GM12878 (cell line): ENCODE measurements around the gene PC. TPM values are rescaled to one million over a fixed set of nuclear protein-coding genes. Genes with fewer than 3 reads are reported as not detected.

Source experiments
- ATAC-seq: fragments of 200-7000 bp; cut with Tn5 transposase; 3 replicates; pipeline ENCODE4 v1.9.1; 2020; ENCODE audit warnings: mild to moderate bottlenecking, moderate library complexity
- BruUV-seq: library from RNA; stranded (reverse); fragments of 400-500 nt; replicated peaks from 2 replicates; lab custom pipeline; 2021; lab: Mats Ljungman, UMichigan
- CTCF ChIA-PET: fragments of 300-600 bp; sonication (Branson Sonifier 250); formaldehyde crosslinking; extraction: SDS; loops from one replicate; lab custom pipeline; 2021; ENCODE audit warnings: inconsistent platforms; lab: Yijun Ruan, JAX
- POLR2A ChIA-PET: fragments of 350-600 bp; formaldehyde crosslinking; extraction: SDS; loops from one replicate; lab custom pipeline; 2021; ENCODE audit warnings: inconsistent platforms; lab: Charles Lee
- RAD21 ChIA-PET: fragments of 300-600 bp; sonication (Branson Sonifier 250); formaldehyde crosslinking; loops from one replicate; lab custom pipeline; 2023; ENCODE audit warnings: antibody characterized with exemption; ENCODE audit not compliant: unreplicated experiment; lab: Charles Lee
- SMC1A ChIA-PET: fragments of 300-600 bp; sonication (Branson Sonifier 250); formaldehyde crosslinking; loops from one replicate; lab custom pipeline; 2023; ENCODE audit not compliant: unreplicated experiment, uncharacterized antibody; lab: Charles Lee
- DNase-seq: peaks from one replicate; pipeline ENCODE4 v3.0.0-alpha.2; 2011; ENCODE audit warnings: low read depth, low spot score
- FAIRE-seq: peaks from 3 replicates; lab custom pipeline; 2011; peaks lifted over from hg19 to GRCh38; lab: Jason Lieb, UNC
- H2AFZ ChIP-seq: 2 replicates; pipeline ENCODE4 v1.6.0; 2011; ENCODE audit warnings: low read depth, low read length, control low read depth; ENCODE audit not compliant: control insufficient read depth
- H3K27ac ChIP-seq: 2 replicates; pipeline ENCODE4 v1.5.1; 2011; ENCODE audit warnings: control low read depth; ENCODE audit not compliant: control insufficient read depth, insufficient read depth
- H3K27me3 ChIP-seq, 2 experiments: replicated peaks in 1 of 2; 2 replicates each; pipeline versions ENCODE4 v1.6.0 to v1.6.1; 2011; ENCODE audit warnings: low read length in 1 of 2; ENCODE audit not compliant: control insufficient read depth in 2 of 2, insufficient read depth in 2 of 2
- H3K36me3 ChIP-seq, 2 experiments: 2 replicates each; pipeline ENCODE4 v1.5.1; 2011; ENCODE audit warnings: low read length in 1 of 2; ENCODE audit not compliant: control insufficient read depth in 2 of 2, insufficient read depth in 2 of 2
- H3K4me1 ChIP-seq: 2 replicates; pipeline ENCODE4 v1.6.1; 2011; ENCODE audit warnings: mild to moderate bottlenecking, low read length, moderate library complexity, mixed read lengths; ENCODE audit not compliant: control insufficient read depth, insufficient read depth
- H3K4me2 ChIP-seq: 2 replicates; pipeline ENCODE4 v1.6.0; 2011; ENCODE audit warnings: control low read depth; ENCODE audit not compliant: control insufficient read depth, insufficient read depth
- H3K4me3 ChIP-seq: fragments of 200-600 bp; sonication (generic); 2 replicates; pipeline ENCODE4 v1.5.1; 2016
- H3K79me2 ChIP-seq: 2 replicates; pipeline ENCODE4 v1.6.0; 2011; ENCODE audit warnings: low read length; ENCODE audit not compliant: control insufficient read depth, insufficient read depth
- H3K9ac ChIP-seq: 2 replicates; pipeline ENCODE4 v1.8.0; 2011; ENCODE audit warnings: low read length, control low read depth, mixed read lengths; ENCODE audit not compliant: control insufficient read depth, insufficient read depth
- H3K9me3 ChIP-seq: replicated peaks from 3 replicates; pipeline ENCODE4 v1.5.1; 2011; ENCODE audit warnings: mild to moderate bottlenecking, low read length; ENCODE audit not compliant: control insufficient read depth, insufficient read depth
- H4K20me1 ChIP-seq: 2 replicates; pipeline ENCODE4 v1.6.0; 2011; ENCODE audit not compliant: control insufficient read depth, insufficient read depth
- BACH1 ChIP-seq: fragments of 450-650 bp; IDR thresholded peaks from 2 replicates; pipeline ENCODE4 v1.6.1; 2017; ENCODE audit warnings: mild to moderate bottlenecking, borderline replicate concordance
- BHLHE40 ChIP-seq, 2 experiments: fragments of 450-650 bp in 1 of 2; IDR thresholded peaks; 2 replicates each; pipeline ENCODE4 v1.6.1; 2011 to 2017; ENCODE audit warnings: low read depth in 2 of 2, borderline replicate concordance in 1 of 2, improper control_type of control experiment in 1 of 2, low read length in 1 of 2, mild to moderate bottlenecking in 1 of 2
- EED ChIP-seq: sonication (generic); IDR thresholded peaks from 2 replicates; pipeline ENCODE4 v1.6.1; 2016; ENCODE audit warnings: antibody characterized with exemption, low read depth
- EZH2 ChIP-seq: IDR thresholded peaks from 2 replicates; pipeline ENCODE4 v1.6.1; 2012; ENCODE audit warnings: low read depth, mild to moderate bottlenecking, control low read depth, inconsistent platforms, low read length, borderline replicate concordance; ENCODE audit not compliant: control insufficient read depth
- GABPA ChIP-seq: IDR thresholded peaks from 2 replicates; pipeline ENCODE4 v1.6.1; 2014; ENCODE audit warnings: antibody characterized with exemption, low read depth, mild to moderate bottlenecking, inconsistent platforms
- HDAC2 ChIP-seq: fragments of 200-600 bp; sonication (generic); IDR thresholded peaks from 2 replicates; pipeline ENCODE4 v1.6.1; 2017
- HDAC6 ChIP-seq: fragments of 200-600 bp; sonication (generic); IDR thresholded peaks from one replicate; pipeline ENCODE4 v1.8.0; 2017; ENCODE audit warnings: antibody characterized with exemption; ENCODE audit not compliant: unreplicated experiment
- HDGF ChIP-seq: fragments of 450-650 bp; IDR thresholded peaks from 2 replicates; pipeline ENCODE4 v1.6.1; 2016; ENCODE audit warnings: antibody characterized with exemption
- IKZF1 ChIP-seq: fragments of 450-650 bp; conservative IDR thresholded peaks from 2 replicates; pipeline ENCODE4 v1.6.1; 2017; ENCODE audit warnings: antibody characterized with exemption, mild to moderate bottlenecking
- IKZF2 ChIP-seq, 2 experiments: fragments of 450-650 bp; IDR thresholded peaks; 2 replicates each; pipeline ENCODE4 v1.6.1; 2017; ENCODE audit warnings: mild to moderate bottlenecking in 2 of 2, moderate library complexity in 2 of 2
- KAT2A ChIP-seq: conservative IDR thresholded peaks from 2 replicates; pipeline ENCODE4 v1.6.1; 2011; ENCODE audit warnings: low read depth, low read length; ENCODE audit not compliant: control insufficient read depth
- MEF2B ChIP-seq: fragments of 450-650 bp; IDR thresholded peaks from 2 replicates; pipeline ENCODE4 v1.6.1; 2018; ENCODE audit warnings: mild to moderate bottlenecking, moderate library complexity; ENCODE audit not compliant: partially characterized antibody, poor library complexity, severe bottlenecking
- NFXL1 ChIP-seq: fragments of 450-650 bp; IDR thresholded peaks from 2 replicates; pipeline ENCODE4 v1.6.1; 2017; ENCODE audit warnings: antibody characterized with exemption, mild to moderate bottlenecking, borderline replicate concordance
- RCOR1 ChIP-seq: conservative IDR thresholded peaks from 2 replicates; pipeline ENCODE4 v1.6.1; 2012; ENCODE audit warnings: low read depth, low read length, improper control_type of control experiment
- SMARCA5 ChIP-seq: fragments of 450-650 bp; IDR thresholded peaks from 2 replicates; pipeline ENCODE4 v1.6.1; 2017; ENCODE audit warnings: mild to moderate bottlenecking
- STAT3 ChIP-seq: IDR thresholded peaks from 2 replicates; pipeline ENCODE4 v1.6.1; 2011; ENCODE audit warnings: low read depth, low read length, improper control_type of control experiment
- TAF1 ChIP-seq: IDR thresholded peaks from 2 replicates; pipeline ENCODE4 v1.6.1; 2011; ENCODE audit warnings: mild to moderate bottlenecking, low read depth, low read length, borderline replicate concordance
- ZNF217 ChIP-seq: fragments of 450-650 bp; IDR thresholded peaks from 2 replicates; pipeline ENCODE4 v1.6.1; 2017; ENCODE audit warnings: antibody characterized with exemption, mild to moderate bottlenecking
- ZNF622 ChIP-seq: fragments of 450-650 bp; IDR thresholded peaks from 2 replicates; pipeline ENCODE4 v1.6.1; 2017; ENCODE audit warnings: mild to moderate bottlenecking, inconsistent platforms
- WGBS: methylation state at CpG from one replicate; pipeline ENCODE4 v1.1.6; 2016; ENCODE audit warnings: low lambda C conversion rate; ENCODE audit not compliant: insufficient replicate concordance, insufficient coverage; ENCODE audit errors: missing lambda C conversion rate; 5-methylcytosine and 5-hydroxymethylcytosine counted together
- in situ Hi-C: fragments of 300-500 bp; cut with MboI; formaldehyde crosslinking; loops from 9 replicates; pipeline ENCODE4 v1.14.3; 2018; ENCODE audit warnings: mixed read lengths
- intact Hi-C: fragments of 100-400 bp; cut with micrococcal nuclease; formaldehyde crosslinking; loops from one replicate; pipeline ENCODE4 v1.14.2; 2022; ENCODE audit not compliant: unreplicated experiment
- polyA plus RNA-seq, 11 experiments: library from polyadenylated mRNA; depleted of rRNA in 4 of 11; unstranded in 6 of 11; stranded (reverse) in 5 of 11; fragments of >200 nt; fragmentation: Nextera tagmentation in 4 of 11; fragmentation: Illumina TruSeq in 1 of 11; extraction: Ambion mirVana in 4 of 11; extraction: Trizol in 1 of 11; gene quantifications; 1 replicate in 1 of 11; 2 replicates in 10 of 11; pipeline versions ENCODE4 v1.2.1 to v1.2.3, GENCODE V29; 2011 to 2016; ENCODE audit warnings: inconsistent platforms in 2 of 11, missing spikeins in 2 of 11, low read depth in 1 of 11
- total RNA-seq, 4 experiments: library from RNA; depleted of rRNA in 3 of 4; stranded (reverse); fragments of >200 nt in 3 of 4; fragmentation: Illumina TruSeq in 1 of 4; extraction: Trizol in 1 of 4; gene quantifications; 2 replicates each; pipeline versions ENCODE4 v1.2.1 to v1.2.3, GENCODE V29; 2013 to 2021
- TF ChIP-seq, protein P1 (sequence below): IDR thresholded peaks from 2 replicates; pipeline ENCODE4 v1.6.1; 2011; ENCODE audit warnings: low read depth, low read length, improper control_type of control experiment, borderline replicate concordance
- TF ChIP-seq, protein P2 (sequence below): fragments of 150-350 bp; IDR thresholded peaks from 2 replicates; pipeline ENCODE4 v1.6.1; 2014; ENCODE audit warnings: mild to moderate bottlenecking, low read depth, low read length
- TF ChIP-seq, protein P3 (sequence below): IDR thresholded peaks from 2 replicates; pipeline ENCODE4 v1.6.1; 2012; ENCODE audit warnings: low read depth, low read length, improper control_type of control experiment

Gene PC
- total and polyA plus RNA-seq, 10 of the 15 experiments (the other 5 are each of a cell fraction or from before 2014, with no cell fraction given): 0.22 to 10.3 (median 4.5) TPM

DNA sequence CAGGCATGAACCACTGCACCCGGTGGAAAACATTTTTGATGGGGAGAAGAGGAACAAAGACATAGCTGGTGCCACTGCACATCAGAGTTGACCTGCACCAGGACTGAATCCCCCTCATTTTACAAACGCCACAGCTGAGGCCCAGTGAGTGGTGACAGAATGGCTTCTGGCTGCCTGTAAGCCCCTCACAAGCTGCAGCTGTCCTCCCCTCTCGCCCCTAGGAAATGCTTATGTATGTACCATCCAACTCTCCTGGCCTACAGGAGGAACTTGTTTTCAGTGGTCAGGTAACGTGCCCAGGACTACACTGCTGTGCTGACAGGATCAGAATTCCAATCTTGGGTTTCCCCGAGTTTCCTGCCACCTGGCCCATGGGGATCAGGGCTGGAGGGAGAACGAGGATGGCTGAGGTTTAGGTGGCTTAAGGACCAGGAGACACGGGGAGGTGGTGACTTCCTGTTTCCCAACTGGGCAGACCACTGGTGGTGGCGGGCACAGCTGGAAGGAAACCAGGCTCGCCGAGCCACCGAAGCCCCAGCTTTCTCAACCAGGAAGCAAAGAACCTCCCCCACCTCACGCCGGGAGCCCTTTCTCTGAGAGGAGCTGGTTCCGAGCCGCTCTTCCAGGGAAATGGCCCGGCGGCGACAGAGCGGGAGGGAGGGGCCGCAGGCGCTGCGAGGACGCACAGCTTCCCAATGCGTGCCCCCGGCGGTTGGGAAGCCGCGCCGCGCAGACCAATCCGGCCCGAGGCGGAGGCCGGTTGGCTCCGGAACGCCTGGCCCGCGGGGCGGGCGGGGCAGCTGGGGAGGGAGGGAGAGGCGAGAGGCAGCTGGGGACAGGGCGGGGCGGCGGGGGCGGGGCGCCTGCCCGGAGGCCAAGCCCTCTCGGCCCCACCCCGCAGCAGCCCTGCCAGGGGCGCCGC is 102.3 kb downstream of the PC start:
- ChIA-PET CTCF (interaction anchor here (0.6 to 1.7 kb wide), 6 partner anchors 11 to 1629 kb away, joined by 3 to 5 read pairs (median 3); partner anchors contain the start of gene MRPL11), POLR2A (interaction anchor here (0.5 to 2.7 kb wide), 11 partner anchors 12 to 510 kb away, joined by 3 to 49 read pairs (median 4); partner anchors contain the start of genes RBM4B, RCE1 and SLC29A2), SMC1A (interaction anchor here (1.1 to 2.2 kb wide), 2 partner anchors 13 to 25 kb away, joined by 3 to 14 read pairs; partner anchors contain the start of gene RCE1), RAD21 (interaction anchor here (1.0 to 1.3 kb wide), 4 partner anchors 11 to 250 kb away, joined by 3 to 10 read pairs (median 4); partner anchors contain the start of gene RCE1)
- intact Hi-C loops: no loop called here
- DNase-seq (peak; percentile 50), FAIRE-seq (peak; percentile 13), ATAC-seq (peak; percentile 95)
- Histone ChIP-seq H2AFZ (peak overlapping the region; percentile 91), H3K4me1 (peaks cover 6% of the 10 kb centered on the region), H3K9me3 (no peaks in the 10 kb centered on the region), H3K9ac (peak overlapping the region; percentile 97), H3K36me3 (no peaks in the 10 kb centered on the region), H3K27ac (peak overlapping the region; percentile 96), H3K4me2 (peak overlapping the region; percentile 94), H3K4me3 (peak overlapping the region; percentile 64), H3K27me3 (no peaks in the 10 kb centered on the region), H4K20me1 (no peaks in the 10 kb centered on the region), H3K79me2 (peaks cover 8% of the 10 kb centered on the region)
- TSS peak; percentile 98 for BruUV-seq
- in situ Hi-C loops: no loop called here
- 5% methylated on average over 38 of the region's 51 CpGs for WGBS
- TF ChIP-seq SMARCA5 (no peak), HDGF (peak; percentile 64), MEF2B (no peak), NFXL1 (no peak), GABPA (no peak), BACH1 (peak; percentile 13; the same call in 1 of the 2 replicates), IKZF2 (IDR thresholded peaks at IDR 0.05) (peak; percentile 87 to 88), EED (peak; percentile 71), EZH2 (no peak), HDAC2 (no peak), ZNF217 (no peak), RCOR1 (no peak), HDAC6 (no peak), BHLHE40 (IDR thresholded peaks at IDR 0.05; ENCODE audit: borderline replicate concordance in 1 of 2, low read depth in 2 of 2, low read length in 1 of 2) (0 out of 4 replicates have a peak, but pooled peaks of 1 of the 2 experiments have one; percentile 8), STAT3 (no peak), ZNF622 (no peak), TAF1 (no peak), IKZF1 (peak; percentile 92), KAT2A (no peak)
- TF ChIP-seq, protein P1, sequence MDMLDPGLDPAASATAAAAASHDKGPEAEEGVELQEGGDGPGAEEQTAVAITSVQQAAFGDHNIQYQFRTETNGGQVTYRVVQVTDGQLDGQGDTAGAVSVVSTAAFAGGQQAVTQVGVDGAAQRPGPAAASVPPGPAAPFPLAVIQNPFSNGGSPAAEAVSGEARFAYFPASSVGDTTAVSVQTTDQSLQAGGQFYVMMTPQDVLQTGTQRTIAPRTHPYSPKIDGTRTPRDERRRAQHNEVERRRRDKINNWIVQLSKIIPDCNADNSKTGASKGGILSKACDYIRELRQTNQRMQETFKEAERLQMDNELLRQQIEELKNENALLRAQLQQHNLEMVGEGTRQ: no peak
- TF ChIP-seq, protein P2, sequence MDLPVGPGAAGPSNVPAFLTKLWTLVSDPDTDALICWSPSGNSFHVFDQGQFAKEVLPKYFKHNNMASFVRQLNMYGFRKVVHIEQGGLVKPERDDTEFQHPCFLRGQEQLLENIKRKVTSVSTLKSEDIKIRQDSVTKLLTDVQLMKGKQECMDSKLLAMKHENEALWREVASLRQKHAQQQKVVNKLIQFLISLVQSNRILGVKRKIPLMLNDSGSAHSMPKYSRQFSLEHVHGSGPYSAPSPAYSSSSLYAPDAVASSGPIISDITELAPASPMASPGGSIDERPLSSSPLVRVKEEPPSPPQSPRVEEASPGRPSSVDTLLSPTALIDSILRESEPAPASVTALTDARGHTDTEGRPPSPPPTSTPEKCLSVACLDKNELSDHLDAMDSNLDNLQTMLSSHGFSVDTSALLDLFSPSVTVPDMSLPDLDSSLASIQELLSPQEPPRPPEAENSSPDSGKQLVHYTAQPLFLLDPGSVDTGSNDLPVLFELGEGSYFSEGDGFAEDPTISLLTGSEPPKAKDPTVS: no peak
- TF ChIP-seq, protein P3, sequence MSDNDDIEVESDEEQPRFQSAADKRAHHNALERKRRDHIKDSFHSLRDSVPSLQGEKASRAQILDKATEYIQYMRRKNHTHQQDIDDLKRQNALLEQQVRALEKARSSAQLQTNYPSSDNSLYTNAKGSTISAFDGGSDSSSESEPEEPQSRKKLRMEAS: peak; percentile 26
